Measurements from ENCODE around the gene XAF1.

DNA sequence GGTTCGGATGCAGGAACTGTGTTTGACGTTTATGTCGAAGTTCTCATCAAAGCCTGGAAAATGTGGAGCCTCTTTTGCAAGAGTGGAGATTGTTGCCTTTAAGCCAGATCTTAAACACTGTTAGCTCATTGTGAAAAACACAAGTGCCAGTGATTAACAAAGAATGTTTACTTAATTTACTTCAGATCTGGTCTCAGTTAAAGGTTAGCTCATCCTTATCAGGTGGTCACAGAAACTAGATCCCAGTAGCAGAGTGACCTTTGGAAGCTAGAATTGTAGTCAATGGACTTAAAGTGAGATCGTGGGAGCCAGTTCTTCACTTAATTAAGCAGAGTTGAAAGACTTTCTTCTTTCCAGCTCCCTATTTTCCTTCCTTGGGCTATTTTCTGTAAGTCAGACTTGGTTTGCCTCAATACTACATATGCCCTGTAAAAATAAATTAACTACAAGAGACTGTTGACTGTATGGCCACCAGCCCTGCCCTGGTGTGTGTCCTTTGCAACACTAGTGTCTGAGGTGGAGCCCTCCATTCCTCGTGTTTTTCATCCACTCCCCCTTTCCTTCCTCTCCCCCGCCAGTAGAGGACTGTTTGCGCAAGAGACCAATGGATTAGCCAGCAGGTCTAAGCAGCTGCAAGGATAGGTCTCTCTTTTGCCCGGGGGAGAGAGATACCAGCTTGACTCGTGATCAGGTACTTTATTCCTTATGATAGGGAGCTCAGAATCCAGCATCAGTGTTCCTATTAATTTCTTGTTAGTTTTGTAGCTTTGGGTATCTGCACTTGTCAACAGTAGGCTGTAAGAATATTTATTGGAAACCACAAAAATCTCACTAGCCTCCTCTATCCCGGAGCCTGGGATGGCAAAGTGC, 40.4 kb downstream of the XAF1 start:
- TF ChIP-seq, protein P1, sequence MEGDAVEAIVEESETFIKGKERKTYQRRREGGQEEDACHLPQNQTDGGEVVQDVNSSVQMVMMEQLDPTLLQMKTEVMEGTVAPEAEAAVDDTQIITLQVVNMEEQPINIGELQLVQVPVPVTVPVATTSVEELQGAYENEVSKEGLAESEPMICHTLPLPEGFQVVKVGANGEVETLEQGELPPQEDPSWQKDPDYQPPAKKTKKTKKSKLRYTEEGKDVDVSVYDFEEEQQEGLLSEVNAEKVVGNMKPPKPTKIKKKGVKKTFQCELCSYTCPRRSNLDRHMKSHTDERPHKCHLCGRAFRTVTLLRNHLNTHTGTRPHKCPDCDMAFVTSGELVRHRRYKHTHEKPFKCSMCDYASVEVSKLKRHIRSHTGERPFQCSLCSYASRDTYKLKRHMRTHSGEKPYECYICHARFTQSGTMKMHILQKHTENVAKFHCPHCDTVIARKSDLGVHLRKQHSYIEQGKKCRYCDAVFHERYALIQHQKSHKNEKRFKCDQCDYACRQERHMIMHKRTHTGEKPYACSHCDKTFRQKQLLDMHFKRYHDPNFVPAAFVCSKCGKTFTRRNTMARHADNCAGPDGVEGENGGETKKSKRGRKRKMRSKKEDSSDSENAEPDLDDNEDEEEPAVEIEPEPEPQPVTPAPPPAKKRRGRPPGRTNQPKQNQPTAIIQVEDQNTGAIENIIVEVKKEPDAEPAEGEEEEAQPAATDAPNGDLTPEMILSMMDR (conservative IDR thresholded peaks at IDR 0.05 in 1 of 2, IDR thresholded peaks at IDR 0.05 in 1 of 2; ENCODE audit: low read depth in 1 of 2, low read length in 2 of 2), result no peak
- no peak for TF ChIP-seq EZH2 (IDR thresholded peaks at IDR 0.05; ENCODE audit: low read length, missing control alignments)

Data from fibroblast of lung (primary cell).